ENCODE data around the gene YDJC. TPM values are rescaled to one million over a fixed set of nuclear protein-coding genes. Genes with fewer than 3 reads are reported as not detected.

YDJC gene
- total RNA-seq, 1 experiment from 2014 or later: 79.4 TPM

DNA sequence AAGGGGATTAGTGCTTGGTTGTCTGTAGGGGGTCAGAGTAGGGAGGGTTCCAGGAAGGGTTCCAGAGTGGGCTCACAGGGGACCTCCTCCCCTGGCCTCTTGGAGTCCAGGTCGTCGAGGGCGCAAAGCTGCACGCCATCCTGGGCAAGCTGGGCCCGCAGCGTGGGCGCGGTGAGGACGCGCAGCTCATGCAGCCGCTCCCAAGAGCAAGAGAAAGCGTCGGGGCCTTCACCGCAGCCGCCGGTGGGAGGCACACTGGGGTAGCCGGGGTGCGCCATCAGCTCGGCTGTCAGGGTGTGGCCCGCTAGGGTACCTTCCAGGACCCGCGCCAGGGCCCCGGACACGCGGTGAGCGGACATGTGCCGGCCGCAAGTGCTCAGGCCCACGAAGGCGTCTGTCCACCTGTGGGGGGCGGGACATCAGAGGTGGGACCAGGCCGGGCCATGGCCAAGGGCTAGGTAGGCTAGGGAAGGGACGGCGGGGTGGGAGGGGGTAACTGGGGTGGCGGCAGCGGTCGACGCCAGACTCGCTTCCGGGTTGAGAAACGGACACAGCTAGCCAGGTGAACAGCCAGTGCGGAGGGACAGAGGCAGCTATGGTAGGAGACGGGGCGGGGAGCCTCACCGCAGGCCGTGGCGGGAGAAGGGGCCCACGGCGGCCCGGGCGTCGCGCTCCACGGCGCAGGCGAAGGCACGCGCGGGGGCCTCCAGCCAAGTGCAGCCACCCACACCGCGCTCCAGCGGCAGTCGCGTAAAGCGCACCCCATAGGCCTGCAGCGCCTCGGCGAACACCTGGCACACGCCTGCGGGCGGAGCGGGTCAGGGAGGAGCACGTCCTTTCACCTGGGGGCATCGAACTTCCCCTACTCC is 1.2 kb downstream of the YDJC start:
- Histone ChIP-seq H3K36me3 (ENCODE audit: low read depth, low read length) (peaks cover 3% of the 10 kb centered on the region; the same call in 1 of the 2 replicates), H3K79me2 (ENCODE audit: low read length) (peaks cover 40% of the 10 kb centered on the region), H3F3A (ENCODE audit: low read length, unreplicated experiment) (no peaks in the 10 kb centered on the region), H3K4me1 (ENCODE audit: insufficient read depth, low read length) (peaks cover 10% of the 10 kb centered on the region), H3K9ac (ENCODE audit: low read length) (peak overlapping the region; percentile 100), H4K20me1 (ENCODE audit: low read length) (no peaks in the 10 kb centered on the region), H3K4me2 (ENCODE audit: low read length) (peak overlapping the region; percentile 99), H3K9me3 (ENCODE audit: low read length) (no peaks in the 10 kb centered on the region), H2AFZ (ENCODE audit: low read length) (no peak overlapping the region), H3K27me3 (ENCODE audit: low read length) (no peaks in the 10 kb centered on the region), H3K4me3 (ENCODE audit: low read length) (peak overlapping the region; percentile 96), H3K27ac (ENCODE audit: low read length) (peak overlapping the region; percentile 81), H3K9me2 (replicated peaks; ENCODE audit: low read length) (no peaks in the 10 kb centered on the region)
- TF ChIP-seq, protein P1, sequence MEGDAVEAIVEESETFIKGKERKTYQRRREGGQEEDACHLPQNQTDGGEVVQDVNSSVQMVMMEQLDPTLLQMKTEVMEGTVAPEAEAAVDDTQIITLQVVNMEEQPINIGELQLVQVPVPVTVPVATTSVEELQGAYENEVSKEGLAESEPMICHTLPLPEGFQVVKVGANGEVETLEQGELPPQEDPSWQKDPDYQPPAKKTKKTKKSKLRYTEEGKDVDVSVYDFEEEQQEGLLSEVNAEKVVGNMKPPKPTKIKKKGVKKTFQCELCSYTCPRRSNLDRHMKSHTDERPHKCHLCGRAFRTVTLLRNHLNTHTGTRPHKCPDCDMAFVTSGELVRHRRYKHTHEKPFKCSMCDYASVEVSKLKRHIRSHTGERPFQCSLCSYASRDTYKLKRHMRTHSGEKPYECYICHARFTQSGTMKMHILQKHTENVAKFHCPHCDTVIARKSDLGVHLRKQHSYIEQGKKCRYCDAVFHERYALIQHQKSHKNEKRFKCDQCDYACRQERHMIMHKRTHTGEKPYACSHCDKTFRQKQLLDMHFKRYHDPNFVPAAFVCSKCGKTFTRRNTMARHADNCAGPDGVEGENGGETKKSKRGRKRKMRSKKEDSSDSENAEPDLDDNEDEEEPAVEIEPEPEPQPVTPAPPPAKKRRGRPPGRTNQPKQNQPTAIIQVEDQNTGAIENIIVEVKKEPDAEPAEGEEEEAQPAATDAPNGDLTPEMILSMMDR (conservative IDR thresholded peaks at IDR 0.05; ENCODE audit: low read depth, low read length): no peak
- no peak for TF ChIP-seq EZH2phosphoT487 (IDR thresholded peaks at IDR 0.05; ENCODE audit: borderline replicate concordance, low read length)
- TF ChIP-seq EZH2 (IDR thresholded peaks at IDR 0.05; ENCODE audit: low read length, unreplicated experiment): no peak
- intact Hi-C loops (cut with micrococcal nuclease): no loop called here
- ATAC-seq: no peak; the same call in 1 of the 2 replicates
- BruUV-seq (replicated peaks): no TSS peak
- ChIA-PET CTCF (interaction anchor here (0.6 to 1.4 kb wide), 3 partner anchors 13 to 18 kb away, joined by 3 to 15 read pairs (median 6); partner anchors contain the start of gene SDF2L1), POLR2A (ENCODE audit: unreplicated experiment) (interaction anchor here (0.5 to 1.2 kb wide), 6 partner anchors 13 to 626 kb away, joined by 3 to 7 read pairs (median 3); partner anchors contain the start of gene SDF2L1)
- no peak for DNase-seq

DNA sequence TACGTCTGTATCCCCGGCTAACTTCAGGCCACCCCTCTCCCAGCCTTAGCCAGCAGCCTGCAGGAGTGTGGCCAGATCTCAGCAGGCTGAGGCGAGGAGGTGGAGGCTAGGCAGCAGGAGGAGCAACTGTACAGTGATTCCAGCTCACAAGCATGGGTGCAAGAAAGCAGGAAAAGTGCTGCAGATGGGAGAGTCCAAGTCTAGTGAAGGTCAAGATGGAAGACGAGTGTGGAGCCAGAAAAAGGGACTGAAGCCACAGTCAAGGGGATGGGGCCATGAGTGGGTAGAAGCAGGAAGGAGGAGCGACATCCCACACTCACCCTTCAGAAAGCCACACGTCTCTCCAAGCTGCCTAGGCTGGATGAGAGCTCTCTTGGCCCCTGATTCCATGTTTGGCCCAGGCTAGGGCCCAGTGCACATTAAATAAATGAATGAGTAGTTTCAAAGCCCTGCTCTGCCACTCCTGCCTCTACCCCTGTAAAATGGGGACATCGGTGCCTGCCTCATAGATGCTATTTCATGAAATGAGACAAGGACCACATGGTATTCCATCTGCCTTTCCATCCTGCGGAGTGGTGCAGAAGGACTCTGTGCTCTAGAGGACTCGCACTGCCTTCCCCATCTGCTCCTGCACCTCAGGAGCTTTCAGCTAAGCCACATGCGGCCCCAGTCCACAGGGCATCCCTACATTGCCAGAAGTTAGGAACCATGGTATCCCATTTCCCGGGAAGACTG is 2.9 kb downstream of the YDJC start:
- H4K20me1 ChIP-seq (ENCODE audit: low read length): no peaks in the 10 kb centered on the region
- H3K9me2 ChIP-seq (replicated peaks; ENCODE audit: low read length): no peaks in the 10 kb centered on the region
- H3K4me3 ChIP-seq (ENCODE audit: low read length): no peak overlapping the region
- no peak overlapping the region for H3K9ac ChIP-seq (ENCODE audit: low read length)
- no peaks in the 10 kb centered on the region for H3F3A ChIP-seq (ENCODE audit: low read length, unreplicated experiment)
- BruUV-seq (replicated peaks): no TSS peak
- H2AFZ ChIP-seq (ENCODE audit: low read length): no peak overlapping the region
- peak overlapping the region; percentile 16; the same call in 1 of the 2 replicates for H3K4me2 ChIP-seq (ENCODE audit: low read length)
- no peak for TF ChIP-seq EZH2phosphoT487 (IDR thresholded peaks at IDR 0.05; ENCODE audit: borderline replicate concordance, low read length)
- TF ChIP-seq, protein P1 (conservative IDR thresholded peaks at IDR 0.05; ENCODE audit: low read depth, low read length): no peak
- no peak for TF ChIP-seq EZH2 (IDR thresholded peaks at IDR 0.05; ENCODE audit: low read length, unreplicated experiment)
- H3K79me2 ChIP-seq (ENCODE audit: low read length): peaks cover 48% of the 10 kb centered on the region
- POLR2A ChIA-PET (ENCODE audit: unreplicated experiment): interaction anchor here (0.6 kb wide), 1 partner anchor 15 kb away, joined by 3 read pairs; no protein-coding TSS in a partner anchor
- H3K36me3 ChIP-seq (ENCODE audit: low read depth, low read length): peaks cover 7% of the 10 kb centered on the region; the same call in 1 of the 2 replicates
- DNase-seq: no peak
- ATAC-seq: no peak
- CTCF ChIA-PET: no interaction called here
- H3K9me3 ChIP-seq (ENCODE audit: low read length): no peaks in the 10 kb centered on the region
- intact Hi-C loops (cut with micrococcal nuclease): no loop called here
- peaks cover 10% of the 10 kb centered on the region for H3K4me1 ChIP-seq (ENCODE audit: insufficient read depth, low read length)
- H3K27ac ChIP-seq (ENCODE audit: low read length): no peak overlapping the region
- no peaks in the 10 kb centered on the region for H3K27me3 ChIP-seq (ENCODE audit: low read length)
